Upper lobe of left lung (tissue), 6 donors: Measurements from ENCODE around the gene SIPA1L2. TPM values are rescaled to one million over a fixed set of nuclear protein-coding genes. Genes with fewer than 3 reads are reported as not detected.

ENCODE experiments used
- ATAC-seq, 2 donors: fragments of 200-7000 bp; cut with Tn5 transposase; one replicate each; pipeline ENCODE4 v1.9.1; 2022; ENCODE audit warnings: mild to moderate bottlenecking in 2 of 2, moderate library complexity in 2 of 2; ENCODE audit not compliant: low FRiP score in 2 of 2
- DNase-seq, 2 donors: peaks; one replicate each; pipeline ENCODE4 v3.0.0-alpha.2; 2019 to 2020
- H3K27ac ChIP-seq, 4 donors: fragments of 200-600 bp; sonication (generic); one replicate each; pipeline ENCODE4 v1.5.1; 2016 to 2019
- H3K27me3 ChIP-seq, 4 donors: fragments of 200-600 bp; sonication (generic); one replicate each; pipeline ENCODE4 v1.5.1; 2017 to 2019
- H3K36me3 ChIP-seq, 4 donors: fragments of 200-600 bp; sonication (generic); one replicate each; pipeline ENCODE4 v1.5.1; 2016 to 2019
- H3K4me1 ChIP-seq, 4 donors: fragments of 200-600 bp; sonication (generic); one replicate each; pipeline ENCODE4 v1.5.1; 2018 to 2019
- H3K4me3 ChIP-seq, 4 donors: fragments of 200-600 bp; sonication (generic); one replicate each; pipeline ENCODE4 v1.5.1; 2017 to 2019; ENCODE audit warnings: mild to moderate bottlenecking in 2 of 4, moderate library complexity in 1 of 4
- H3K9me3 ChIP-seq, 4 donors: fragments of 200-600 bp; sonication (generic); one replicate each; pipeline ENCODE4 v1.5.1; 2018 to 2019
- EP300 ChIP-seq, 4 donors: sonication (generic); formaldehyde crosslinking; IDR thresholded peaks; one replicate each; pipeline ENCODE4 v1.5.1; 2017; ENCODE audit warnings: antibody characterized with exemption in 4 of 4, control low read depth in 2 of 4
- POLR2A ChIP-seq, 4 donors: fragments of 450-650 bp; IDR thresholded peaks; one replicate each; pipeline ENCODE4 v1.5.1; 2016 to 2017; ENCODE audit warnings: antibody characterized with exemption in 4 of 4, mild to moderate bottlenecking in 2 of 4
- POLR2AphosphoS5 ChIP-seq, 2 donors: sonication (generic); formaldehyde crosslinking; IDR thresholded peaks; one replicate each; pipeline ENCODE4 v1.5.1; 2017; ENCODE audit warnings: antibody characterized with exemption in 2 of 2
- WGBS, 2 donors: methylation state at CpG; one replicate each; pipeline ENCODE4 v1.1.5; 2017 to 2018; 5-methylcytosine and 5-hydroxymethylcytosine counted together
- total RNA-seq, 6 donors: library from RNA; depleted of rRNA in 4 of 6; stranded (reverse); fragments of >200 nt in 4 of 6; gene quantifications; one replicate each; pipeline versions ENCODE4 v1.1.0 to v1.2.1, GENCODE V29; 2016 to 2021
- TF ChIP-seq, protein P1 (sequence below), 6 experiments: fragments of 450-650 bp in 4 of 6; fragments of 200-600 bp in 2 of 6; sonication (generic) in 2 of 6; IDR thresholded peaks; one replicate each; pipeline ENCODE4 v1.5.1; 2016 to 2019; ENCODE audit warnings: antibody characterized with exemption in 6 of 6
- donor health status: DM: no; HTN: no; CAD: no; lungs with moderate emphysema.
- donor health status: DM: no; HTN: yes; CAD: no; lungs with severe emphysema.

The SIPA1L2 gene
- total RNA-seq, 6 donors from 2014 or later, result 23.3 to 51.3 (median 34.2) TPM

DNA sequence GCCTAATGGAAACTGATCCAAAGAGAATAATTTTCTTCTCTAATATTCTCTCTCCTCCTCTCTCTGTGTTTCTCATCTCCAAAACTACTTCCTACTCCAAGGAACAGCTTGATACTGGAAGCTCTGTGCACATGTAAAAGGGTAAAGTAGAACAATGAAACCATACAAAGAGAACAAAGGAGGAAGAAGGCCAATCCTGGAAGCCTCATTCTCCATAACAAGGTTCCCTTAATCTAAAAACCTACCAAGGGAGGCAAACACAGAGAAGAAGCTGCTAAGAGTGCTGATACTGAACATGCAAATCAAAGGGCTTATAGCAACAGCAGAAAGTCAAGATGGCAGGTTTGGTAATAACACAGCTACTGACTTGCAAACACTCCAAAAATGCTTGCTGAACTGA, 44.4 kb downstream of the SIPA1L2 start:
- TF ChIP-seq, protein P1, sequence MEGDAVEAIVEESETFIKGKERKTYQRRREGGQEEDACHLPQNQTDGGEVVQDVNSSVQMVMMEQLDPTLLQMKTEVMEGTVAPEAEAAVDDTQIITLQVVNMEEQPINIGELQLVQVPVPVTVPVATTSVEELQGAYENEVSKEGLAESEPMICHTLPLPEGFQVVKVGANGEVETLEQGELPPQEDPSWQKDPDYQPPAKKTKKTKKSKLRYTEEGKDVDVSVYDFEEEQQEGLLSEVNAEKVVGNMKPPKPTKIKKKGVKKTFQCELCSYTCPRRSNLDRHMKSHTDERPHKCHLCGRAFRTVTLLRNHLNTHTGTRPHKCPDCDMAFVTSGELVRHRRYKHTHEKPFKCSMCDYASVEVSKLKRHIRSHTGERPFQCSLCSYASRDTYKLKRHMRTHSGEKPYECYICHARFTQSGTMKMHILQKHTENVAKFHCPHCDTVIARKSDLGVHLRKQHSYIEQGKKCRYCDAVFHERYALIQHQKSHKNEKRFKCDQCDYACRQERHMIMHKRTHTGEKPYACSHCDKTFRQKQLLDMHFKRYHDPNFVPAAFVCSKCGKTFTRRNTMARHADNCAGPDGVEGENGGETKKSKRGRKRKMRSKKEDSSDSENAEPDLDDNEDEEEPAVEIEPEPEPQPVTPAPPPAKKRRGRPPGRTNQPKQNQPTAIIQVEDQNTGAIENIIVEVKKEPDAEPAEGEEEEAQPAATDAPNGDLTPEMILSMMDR (IDR thresholded peaks at IDR 0.05), result no peak
- TF ChIP-seq POLR2AphosphoS5 (IDR thresholded peaks at IDR 0.05) (no peak), EP300 (IDR thresholded peaks at IDR 0.05) (no peak), POLR2A (IDR thresholded peaks at IDR 0.05) (no peak)
- no peak for DNase-seq
- Histone ChIP-seq H3K36me3 (no peaks in the 10 kb centered on the region), H3K4me3 (no peak overlapping the region), H3K4me1 (peaks cover 7 to 36% (median 15%) of the 10 kb centered on the region in 4 donors), H3K27ac (no peak overlapping the region), H3K27me3 (no peaks in the 10 kb centered on the region), H3K9me3 (no peaks in the 10 kb centered on the region)
- no peak for ATAC-seq

DNA sequence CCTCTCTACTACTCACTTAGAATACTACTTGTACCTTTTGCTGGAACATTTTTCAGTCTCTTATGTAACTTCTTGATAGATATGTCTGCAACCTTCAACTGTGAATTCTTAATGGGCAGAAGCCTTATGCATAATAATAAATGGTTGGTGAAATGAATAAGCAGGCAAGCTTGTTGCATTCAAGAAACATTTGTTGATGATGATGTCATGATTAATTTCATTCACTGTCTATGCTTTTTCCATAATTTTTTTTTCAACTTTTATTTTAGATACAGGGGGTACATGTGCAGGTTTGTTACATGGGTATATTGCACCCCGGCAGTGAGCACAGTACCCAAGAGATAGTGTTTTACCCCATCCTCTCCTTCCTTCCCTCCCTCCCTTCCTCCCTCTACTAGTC, 48.0 kb downstream of the SIPA1L2 start:
- Histone ChIP-seq H3K4me3 (no peak overlapping the region), H3K4me1 (peaks cover 24 to 55% (median 32%) of the 10 kb centered on the region in 4 donors), H3K27me3 (no peaks in the 10 kb centered on the region), H3K36me3 (no peaks in the 10 kb centered on the region), H3K9me3 (no peaks in the 10 kb centered on the region), H3K27ac (no peak overlapping the region)
- ATAC-seq, result no peak
- TF ChIP-seq POLR2AphosphoS5 (IDR thresholded peaks at IDR 0.05), result no peak
- DNase-seq, result no peak
- 80 to 88% methylated on average over 1 of the region's 1 CpG for WGBS, 2 donors

Other genes with a start within 250 kb of the SIPA1L2 start
- 1 to 10 TPM in 5 of 6 donors, under 1 TPM in 1; 0.78 to 4.2 (median 1.9) TPM for gene MAP10, start 175.3 kb upstream of the SIPA1L2 start, total RNA-seq